Stimulated activated naive CD8-positive, alpha-beta T cell treated with anti-CD3 and anti-CD28 coated beads, Interleukin-15, Interleukin-2, amounts not matched to agents 100 ng/mL and 50 ng/mL, for 24 hours (primary cell): ENCODE results near the gene SLC4A5.

Source experiments
- H3K27ac Mint-ChIP-seq: one replicate; pipeline ENCODE4 v1.8.0; 2021; ENCODE audit warnings: mild to moderate bottlenecking, mixed read lengths
- H3K27me3 Mint-ChIP-seq: one replicate; pipeline ENCODE4 v1.8.0; 2021; ENCODE audit warnings: mixed read lengths
- H3K36me3 Mint-ChIP-seq: one replicate; pipeline ENCODE4 v1.8.0; 2021; ENCODE audit warnings: low read depth, mixed read lengths
- H3K4me1 Mint-ChIP-seq: one replicate; pipeline ENCODE4 v1.8.0; 2021; ENCODE audit warnings: low read depth, mixed read lengths
- H3K4me3 Mint-ChIP-seq: one replicate; pipeline ENCODE4 v1.8.0; 2021; ENCODE audit warnings: mild to moderate bottlenecking, mixed read lengths
- H3K9me3 Mint-ChIP-seq: one replicate; pipeline ENCODE4 v1.8.0; 2021; ENCODE audit warnings: mixed read lengths

The SLC4A5 gene

GRCh38 chr2:74290066-74290465 is 53.1 kb downstream of the SLC4A5 start:
- Mint-ChIP-seq H3K4me1 (peaks cover 20% of the 10 kb centered on the region), H3K4me3 (peak overlapping the region; percentile 17), H3K27ac (peak overlapping the region; percentile 85), H3K9me3 (no peaks in the 10 kb centered on the region), H3K27me3 (no peaks in the 10 kb centered on the region), H3K36me3 (no peaks in the 10 kb centered on the region)

GRCh38 chr2:74286725-74287124 is 56.5 kb downstream of the SLC4A5 start:
- Mint-ChIP-seq H3K4me3 (no peak overlapping the region), H3K4me1 (peaks cover 16% of the 10 kb centered on the region), H3K27ac (no peak overlapping the region), H3K9me3 (no peaks in the 10 kb centered on the region), H3K27me3 (no peaks in the 10 kb centered on the region), H3K36me3 (no peaks in the 10 kb centered on the region)

GRCh38 chr2:74281141-74281975 is 61.9 kb downstream of the SLC4A5 start:
- H3K4me3 Mint-ChIP-seq: no peak overlapping the region
- no peak overlapping the region for H3K27ac Mint-ChIP-seq
- H3K27me3 Mint-ChIP-seq: no peaks in the 10 kb centered on the region
- no peaks in the 10 kb centered on the region for H3K4me1 Mint-ChIP-seq
- H3K36me3 Mint-ChIP-seq: no peaks in the 10 kb centered on the region
- H3K9me3 Mint-ChIP-seq: no peaks in the 10 kb centered on the region

- Mint-ChIP-seq H3K27ac (no peak overlapping the region), H3K9me3 (no peaks in the 10 kb centered on the region), H3K4me3 (no peak overlapping the region), H3K4me1 (peaks cover 3% of the 10 kb centered on the region), H3K27me3 (no peaks in the 10 kb centered on the region), H3K36me3 (no peaks in the 10 kb centered on the region)
These were observed 64.5 kb downstream of the SLC4A5 start for GRCh38 chr2:74278694-74279093.

- peaks cover 3% of the 10 kb centered on the region for H3K4me1 Mint-ChIP-seq
- no peaks in the 10 kb centered on the region for H3K36me3 Mint-ChIP-seq
- no peak overlapping the region for H3K27ac Mint-ChIP-seq
These were observed 65.0 kb downstream of the SLC4A5 start for GRCh38 chr2:74278176-74278575.

GRCh38 chr2:74275228-74275627 is 68.0 kb downstream of the SLC4A5 start:
- Mint-ChIP-seq H3K9me3 (no peaks in the 10 kb centered on the region), H3K4me3 (no peak overlapping the region), H3K27me3 (no peaks in the 10 kb centered on the region), H3K27ac (no peak overlapping the region), H3K36me3 (no peaks in the 10 kb centered on the region), H3K4me1 (peaks cover 3% of the 10 kb centered on the region)

More at GRCh38 chr2:74278176-74278575, 65.0 kb downstream of the SLC4A5 start:
- H3K4me3 Mint-ChIP-seq: no peak overlapping the region
- H3K27me3 Mint-ChIP-seq: no peaks in the 10 kb centered on the region
- H3K9me3 Mint-ChIP-seq: no peaks in the 10 kb centered on the region

- H3K4me3 Mint-ChIP-seq: no peak overlapping the region
These were observed 73.5 kb downstream of the SLC4A5 start for GRCh38 chr2:74269667-74270066.

GRCh38 chr2:74267068-74267467 is 76.1 kb downstream of the SLC4A5 start:
- Mint-ChIP-seq H3K4me1 (peaks cover 15% of the 10 kb centered on the region), H3K36me3 (no peaks in the 10 kb centered on the region), H3K4me3 (no peak overlapping the region), H3K27ac (peak overlapping the region; percentile 55), H3K9me3 (no peaks in the 10 kb centered on the region), H3K27me3 (no peaks in the 10 kb centered on the region)

More at GRCh38 chr2:74269667-74270066, 73.5 kb downstream of the SLC4A5 start:
- H3K36me3 Mint-ChIP-seq: no peaks in the 10 kb centered on the region
- H3K27me3 Mint-ChIP-seq: no peaks in the 10 kb centered on the region
- no peaks in the 10 kb centered on the region for H3K9me3 Mint-ChIP-seq
- peaks cover 15% of the 10 kb centered on the region for H3K4me1 Mint-ChIP-seq
- H3K27ac Mint-ChIP-seq: no peak overlapping the region

GRCh38 chr2:74264281-74264680 is 78.9 kb downstream of the SLC4A5 start:
- Mint-ChIP-seq H3K4me1 (peaks cover 15% of the 10 kb centered on the region), H3K27me3 (no peaks in the 10 kb centered on the region), H3K4me3 (no peak overlapping the region), H3K27ac (peak overlapping the region; percentile 40), H3K36me3 (no peaks in the 10 kb centered on the region), H3K9me3 (no peaks in the 10 kb centered on the region)

GRCh38 chr2:74262681-74263080 is 80.5 kb downstream of the SLC4A5 start:
- Mint-ChIP-seq H3K4me3 (no peak overlapping the region), H3K36me3 (no peaks in the 10 kb centered on the region), H3K27me3 (no peaks in the 10 kb centered on the region), H3K4me1 (peaks cover 14% of the 10 kb centered on the region), H3K27ac (no peak overlapping the region), H3K9me3 (no peaks in the 10 kb centered on the region)

- Mint-ChIP-seq H3K27me3 (no peaks in the 10 kb centered on the region), H3K36me3 (no peaks in the 10 kb centered on the region), H3K4me3 (no peak overlapping the region), H3K4me1 (peaks cover 4% of the 10 kb centered on the region), H3K9me3 (no peaks in the 10 kb centered on the region), H3K27ac (no peak overlapping the region)
These were observed 81.9 kb downstream of the SLC4A5 start for GRCh38 chr2:74261204-74261864.

GRCh38 chr2:74260495-74260894 is 82.7 kb downstream of the SLC4A5 start:
- Mint-ChIP-seq H3K4me1 (no peaks in the 10 kb centered on the region), H3K36me3 (peaks cover 3% of the 10 kb centered on the region), H3K27ac (no peak overlapping the region), H3K27me3 (no peaks in the 10 kb centered on the region), H3K4me3 (no peak overlapping the region), H3K9me3 (no peaks in the 10 kb centered on the region)

GRCh38 chr2:74259733-74260132 is 83.5 kb downstream of the SLC4A5 start:
- Mint-ChIP-seq H3K27ac (peak overlapping the region; percentile 29), H3K4me3 (no peak overlapping the region), H3K9me3 (no peaks in the 10 kb centered on the region), H3K27me3 (no peaks in the 10 kb centered on the region), H3K4me1 (no peaks in the 10 kb centered on the region), H3K36me3 (peaks cover 4% of the 10 kb centered on the region)

GRCh38 chr2:74259191-74259590 is 84.0 kb downstream of the SLC4A5 start:
- Mint-ChIP-seq H3K27ac (no peak overlapping the region), H3K4me1 (no peaks in the 10 kb centered on the region), H3K9me3 (no peaks in the 10 kb centered on the region), H3K4me3 (no peak overlapping the region), H3K27me3 (no peaks in the 10 kb centered on the region), H3K36me3 (peaks cover 4% of the 10 kb centered on the region)

GRCh38 chr2:74255660-74256213 is 87.5 kb downstream of the SLC4A5 start:
- no peak overlapping the region for H3K4me3 Mint-ChIP-seq
- H3K9me3 Mint-ChIP-seq: no peaks in the 10 kb centered on the region
- peaks cover 4% of the 10 kb centered on the region for H3K36me3 Mint-ChIP-seq
- H3K27ac Mint-ChIP-seq: no peak overlapping the region
- no peaks in the 10 kb centered on the region for H3K4me1 Mint-ChIP-seq
- no peaks in the 10 kb centered on the region for H3K27me3 Mint-ChIP-seq
